K562 (cell line): ENCODE data around the gene ENTPD3. TPM values are rescaled to one million over a fixed set of nuclear protein-coding genes. Genes with fewer than 3 reads are reported as not detected.

ENCODE experiments used
- HSF4 ChIP-seq: fragments of 250-450 bp; sonication (Bioruptor Pico); IDR thresholded peaks from 2 replicates; pipeline ENCODE4 v2.1.2; 2022; ENCODE audit warnings: mild to moderate bottlenecking, moderate library complexity, borderline replicate concordance
- MAZ ChIP-seq, 2 experiments: fragments of 450-650 bp in 1 of 2; sonication (generic) in 1 of 2; formaldehyde crosslinking; IDR thresholded peaks in 1 of 2; conservative IDR thresholded peaks in 1 of 2; 2 replicates each; pipeline versions ENCODE4 v1.4.0 to v1.5.0; 2020; ENCODE audit warnings: mild to moderate bottlenecking in 1 of 2, missing genetic modification reagents in 1 of 2
- MYC ChIP-seq, 2 experiments: fragments of 250-450 bp in 1 of 2; sonication (Bioruptor Pico) in 1 of 2; IDR thresholded peaks; 2 replicates each; pipeline versions ENCODE4 v1.5.1 to v1.6.1; 2012 to 2021; ENCODE audit warnings: low read depth in 2 of 2, borderline replicate concordance in 1 of 2, improper control_type of control experiment in 1 of 2, low read length in 1 of 2, mild to moderate bottlenecking in 1 of 2, moderate library complexity in 1 of 2
- PHF8 ChIP-seq: fragments of 200-600 bp; sonication (generic); IDR thresholded peaks from 2 replicates; pipeline ENCODE4 v1.6.1; 2012; ENCODE audit warnings: mixed run types, mild to moderate bottlenecking, inconsistent platforms, low read length, moderate library complexity, borderline replicate concordance
- SIN3B ChIP-seq: fragments of 450-650 bp; IDR thresholded peaks from 2 replicates; pipeline ENCODE4 v1.6.1; 2017; ENCODE audit warnings: low read depth, mild to moderate bottlenecking, moderate library complexity
- ZBED1 ChIP-seq: IDR thresholded peaks from 2 replicates; pipeline ENCODE4 v1.6.1; 2014
- ZNF197 ChIP-seq: fragments of 200-800 bp; sonication (Bioruptor generic); IDR thresholded peaks from 2 replicates; pipeline ENCODE4 v1.6.1; 2016; ENCODE audit warnings: low read depth, missing genetic modification characterization, missing compliant biosample characterization
- polyA plus RNA-seq, 8 experiments: library from polyadenylated mRNA; depleted of rRNA in 4 of 8; stranded (reverse) in 5 of 8; unstranded in 3 of 8; fragments of >200 nt; fragmentation: Nextera tagmentation in 2 of 8; fragmentation: Illumina TruSeq in 1 of 8; extraction: Ambion mirVana in 2 of 8; extraction: Trizol in 1 of 8; gene quantifications; 2 replicates each; pipeline versions ENCODE4 v1.2.1 to v1.2.3, GENCODE V29; 2011 to 2014; ENCODE audit warnings: inconsistent platforms in 1 of 8, missing spikeins in 1 of 8
- total RNA-seq, 7 experiments: library from RNA; depleted of rRNA in 6 of 7; stranded (reverse); fragments of >200 nt in 6 of 7; fragmentation: Illumina TruSeq in 2 of 7; extraction: Trizol in 2 of 7; gene quantifications; 2 replicates each; pipeline versions ENCODE4 v1.2.1 to v1.2.3, GENCODE V29; 2011 to 2021; ENCODE audit warnings: low replicate concordance in 1 of 7
- TF ChIP-seq, protein P1 (sequence below): sonication (generic); formaldehyde crosslinking; IDR thresholded peaks from 2 replicates; pipeline ENCODE4 v1.8.0; 2022; ENCODE audit warnings: missing genetic modification reagents, mild to moderate bottlenecking, moderate library complexity, borderline replicate concordance

ENTPD3 gene
- total and polyA plus RNA-seq, 9 of the 15 experiments (the other 6 are each of a cell fraction or from before 2014, with no cell fraction given): 0.23 to 2.1 (median 0.58) TPM

DNA sequence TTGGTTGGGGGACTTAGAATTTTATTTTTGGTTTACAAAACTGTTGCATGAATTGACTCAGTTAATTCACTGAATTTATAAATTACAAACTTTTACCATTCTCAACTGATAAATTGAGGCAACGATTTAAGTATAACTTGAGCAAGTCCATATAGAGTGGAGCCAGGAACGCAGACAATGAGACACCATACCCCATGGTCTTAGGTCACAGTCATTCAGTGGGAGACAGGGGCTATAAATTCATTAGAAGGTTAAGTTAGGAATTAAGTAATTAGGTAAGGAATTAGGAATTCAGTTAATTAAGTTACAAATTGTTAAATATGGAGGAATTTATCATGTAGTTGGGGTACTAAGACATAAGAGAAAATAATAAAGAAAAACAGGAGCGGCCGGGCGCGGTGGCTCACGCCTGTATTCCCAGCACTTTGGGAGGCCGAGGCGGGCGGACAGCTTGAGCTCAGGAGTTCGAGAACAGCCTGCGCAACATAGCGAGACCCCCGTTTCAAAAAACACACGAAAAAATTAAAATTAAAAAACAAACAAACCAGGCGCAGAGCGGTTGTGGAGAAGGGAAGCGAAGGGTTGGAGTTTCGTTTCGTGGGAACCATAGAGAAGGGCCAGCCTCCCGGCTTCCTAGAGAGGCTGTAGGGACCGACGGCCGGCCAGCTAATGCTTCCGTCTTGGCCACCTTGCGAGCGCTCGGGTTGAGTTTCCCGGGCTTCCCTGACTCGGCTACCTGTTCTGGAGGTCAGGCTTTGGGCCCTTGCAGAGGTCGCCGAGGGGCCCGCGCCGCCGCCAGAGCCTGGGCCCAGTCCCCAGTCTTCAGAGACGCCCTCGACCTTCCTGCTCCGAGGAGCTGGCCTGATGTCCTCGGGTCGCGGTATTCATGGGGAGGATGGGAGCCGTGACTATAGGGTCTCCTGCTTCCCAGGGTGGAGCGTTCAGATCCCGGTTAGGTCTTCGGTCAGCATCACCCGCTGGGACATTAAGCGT, 89.8 kb downstream of the ENTPD3 start, which contains the start of gene ZNF619 (continued):
- TF ChIP-seq, protein P1, sequence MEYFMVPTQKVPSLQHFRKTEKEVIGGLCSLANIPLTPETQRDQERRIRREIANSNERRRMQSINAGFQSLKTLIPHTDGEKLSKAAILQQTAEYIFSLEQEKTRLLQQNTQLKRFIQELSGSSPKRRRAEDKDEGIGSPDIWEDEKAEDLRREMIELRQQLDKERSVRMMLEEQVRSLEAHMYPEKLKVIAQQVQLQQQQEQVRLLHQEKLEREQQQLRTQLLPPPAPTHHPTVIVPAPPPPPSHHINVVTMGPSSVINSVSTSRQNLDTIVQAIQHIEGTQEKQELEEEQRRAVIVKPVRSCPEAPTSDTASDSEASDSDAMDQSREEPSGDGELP: peak; percentile 57; the same call in 1 of the 2 replicates
- TF ChIP-seq MAZ (CRISPR knock-in tag; conservative IDR thresholded peaks at IDR 0.05 in 1 of 2, IDR thresholded peaks at IDR 0.05 in 1 of 2) (peak in 1 of 2 experiments; percentile 54; a peak in 1 of 4 replicates), ZNF197 (CRISPR knock-in tag) (0 out of 2 replicates have a peak, but pooled peaks have one; percentile 53), MYC (IDR thresholded peaks at IDR 0.05; ENCODE audit: low read depth, low read length) (peak; percentile 83), MYC (CRISPR knock-in tag; IDR thresholded peaks at IDR 0.05; ENCODE audit: borderline replicate concordance, low read depth) (peak; percentile 47; the same call in 1 of the 2 replicates), ZBED1 (no peak), SIN3B (0 out of 2 replicates have a peak, but pooled peaks have one; percentile 37), HSF4 (CRISPR knock-in tag) (no peak), PHF8 (peak; percentile 93)
